K562 (cell line): ENCODE results near the gene GFM2. TPM values are rescaled to one million over a fixed set of nuclear protein-coding genes. Genes with fewer than 3 reads are reported as not detected.

ENCODE experiments used
- E4F1 ChIP-seq: fragments of 250-450 bp; sonication (Bioruptor Pico); IDR thresholded peaks from 2 replicates; pipeline ENCODE4 v1.5.0; 2021; ENCODE audit warnings: mild to moderate bottlenecking, borderline replicate concordance
- TBL1XR1 ChIP-seq, 2 experiments: IDR thresholded peaks; 2 replicates each; pipeline ENCODE4 v1.6.1; 2012; ENCODE audit warnings: improper control_type of control experiment in 2 of 2, low read length in 2 of 2, mild to moderate bottlenecking in 1 of 2
- ZBTB40 ChIP-seq, 2 experiments: fragments of 450-650 bp in 1 of 2; sonication (generic) in 1 of 2; formaldehyde crosslinking in 1 of 2; IDR thresholded peaks; 2 replicates each; pipeline versions ENCODE4 v1.7.1 to v1.9.0; 2016 to 2022; ENCODE audit warnings: inconsistent platforms in 1 of 2, mild to moderate bottlenecking in 1 of 2, missing genetic modification reagents in 1 of 2
- polyA plus RNA-seq, 8 experiments: library from polyadenylated mRNA; depleted of rRNA in 4 of 8; stranded (reverse) in 5 of 8; unstranded in 3 of 8; fragments of >200 nt; fragmentation: Nextera tagmentation in 2 of 8; fragmentation: Illumina TruSeq in 1 of 8; extraction: Ambion mirVana in 2 of 8; extraction: Trizol in 1 of 8; gene quantifications; 2 replicates each; pipeline versions ENCODE4 v1.2.1 to v1.2.3, GENCODE V29; 2011 to 2014; ENCODE audit warnings: inconsistent platforms in 1 of 8, missing spikeins in 1 of 8
- total RNA-seq, 7 experiments: library from RNA; depleted of rRNA in 6 of 7; stranded (reverse); fragments of >200 nt in 6 of 7; fragmentation: Illumina TruSeq in 2 of 7; extraction: Trizol in 2 of 7; gene quantifications; 2 replicates each; pipeline versions ENCODE4 v1.2.1 to v1.2.3, GENCODE V29; 2011 to 2021; ENCODE audit warnings: low replicate concordance in 1 of 7
- TF ChIP-seq, protein P1 (sequence below): fragments of 200-800 bp; sonication (Bioruptor generic); IDR thresholded peaks from 2 replicates; pipeline ENCODE4 v1.6.1; 2016; ENCODE audit warnings: missing genetic modification characterization, missing compliant biosample characterization
- TF ChIP-seq, protein P2 (sequence below): fragments of 250-450 bp; sonication (Bioruptor Pico); IDR thresholded peaks from 2 replicates; pipeline ENCODE4 v1.5.0; 2020; ENCODE audit warnings: mild to moderate bottlenecking

GFM2 gene
- total and polyA plus RNA-seq, 9 of the 15 experiments (the other 6 are each of a cell fraction or from before 2014, with no cell fraction given), result 32.8 to 78.2 (median 52.5) TPM

DNA sequence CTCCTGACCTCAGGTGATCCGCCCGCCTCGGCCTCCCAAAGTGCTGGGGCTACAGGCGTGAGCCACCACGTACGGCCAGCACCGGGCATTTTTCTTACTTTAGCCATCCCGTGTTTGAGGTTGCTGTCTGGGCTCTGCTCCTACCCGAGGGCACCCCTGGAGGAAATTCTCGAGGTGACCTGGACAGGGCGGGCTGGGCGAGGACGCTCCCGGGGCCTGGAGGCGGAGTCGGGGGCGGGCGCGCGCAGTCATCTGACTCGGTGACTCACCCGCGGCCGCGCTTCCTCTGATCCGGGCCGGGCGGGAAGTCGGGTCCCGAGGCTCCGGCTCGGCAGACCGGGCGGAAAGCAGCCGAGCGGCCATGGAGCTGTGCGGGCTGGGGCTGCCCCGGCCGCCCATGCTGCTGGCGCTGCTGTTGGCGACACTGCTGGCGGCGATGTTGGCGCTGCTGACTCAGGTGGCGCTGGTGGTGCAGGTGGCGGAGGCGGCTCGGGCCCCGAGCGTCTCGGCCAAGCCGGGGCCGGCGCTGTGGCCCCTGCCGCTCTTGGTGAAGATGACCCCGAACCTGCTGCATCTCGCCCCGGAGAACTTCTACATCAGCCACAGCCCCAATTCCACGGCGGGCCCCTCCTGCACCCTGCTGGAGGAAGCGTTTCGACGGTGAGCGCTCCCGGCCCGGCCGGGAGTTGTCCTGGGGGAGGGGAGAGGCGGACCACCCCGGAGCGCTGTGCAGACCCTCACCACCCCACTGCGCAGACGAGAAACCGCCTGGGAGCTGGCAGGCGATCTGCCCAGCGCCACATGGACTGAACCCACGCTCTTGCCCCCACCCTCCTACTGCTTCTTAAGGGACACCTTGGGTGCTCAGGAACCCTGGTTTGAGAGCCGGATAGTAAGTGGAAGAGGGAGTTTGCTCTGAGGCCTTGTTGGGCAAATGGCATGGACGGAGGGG is 81.7 kb downstream of the GFM2 start, which contains the start of gene HEXB (continued):
- TF ChIP-seq, protein P1, sequence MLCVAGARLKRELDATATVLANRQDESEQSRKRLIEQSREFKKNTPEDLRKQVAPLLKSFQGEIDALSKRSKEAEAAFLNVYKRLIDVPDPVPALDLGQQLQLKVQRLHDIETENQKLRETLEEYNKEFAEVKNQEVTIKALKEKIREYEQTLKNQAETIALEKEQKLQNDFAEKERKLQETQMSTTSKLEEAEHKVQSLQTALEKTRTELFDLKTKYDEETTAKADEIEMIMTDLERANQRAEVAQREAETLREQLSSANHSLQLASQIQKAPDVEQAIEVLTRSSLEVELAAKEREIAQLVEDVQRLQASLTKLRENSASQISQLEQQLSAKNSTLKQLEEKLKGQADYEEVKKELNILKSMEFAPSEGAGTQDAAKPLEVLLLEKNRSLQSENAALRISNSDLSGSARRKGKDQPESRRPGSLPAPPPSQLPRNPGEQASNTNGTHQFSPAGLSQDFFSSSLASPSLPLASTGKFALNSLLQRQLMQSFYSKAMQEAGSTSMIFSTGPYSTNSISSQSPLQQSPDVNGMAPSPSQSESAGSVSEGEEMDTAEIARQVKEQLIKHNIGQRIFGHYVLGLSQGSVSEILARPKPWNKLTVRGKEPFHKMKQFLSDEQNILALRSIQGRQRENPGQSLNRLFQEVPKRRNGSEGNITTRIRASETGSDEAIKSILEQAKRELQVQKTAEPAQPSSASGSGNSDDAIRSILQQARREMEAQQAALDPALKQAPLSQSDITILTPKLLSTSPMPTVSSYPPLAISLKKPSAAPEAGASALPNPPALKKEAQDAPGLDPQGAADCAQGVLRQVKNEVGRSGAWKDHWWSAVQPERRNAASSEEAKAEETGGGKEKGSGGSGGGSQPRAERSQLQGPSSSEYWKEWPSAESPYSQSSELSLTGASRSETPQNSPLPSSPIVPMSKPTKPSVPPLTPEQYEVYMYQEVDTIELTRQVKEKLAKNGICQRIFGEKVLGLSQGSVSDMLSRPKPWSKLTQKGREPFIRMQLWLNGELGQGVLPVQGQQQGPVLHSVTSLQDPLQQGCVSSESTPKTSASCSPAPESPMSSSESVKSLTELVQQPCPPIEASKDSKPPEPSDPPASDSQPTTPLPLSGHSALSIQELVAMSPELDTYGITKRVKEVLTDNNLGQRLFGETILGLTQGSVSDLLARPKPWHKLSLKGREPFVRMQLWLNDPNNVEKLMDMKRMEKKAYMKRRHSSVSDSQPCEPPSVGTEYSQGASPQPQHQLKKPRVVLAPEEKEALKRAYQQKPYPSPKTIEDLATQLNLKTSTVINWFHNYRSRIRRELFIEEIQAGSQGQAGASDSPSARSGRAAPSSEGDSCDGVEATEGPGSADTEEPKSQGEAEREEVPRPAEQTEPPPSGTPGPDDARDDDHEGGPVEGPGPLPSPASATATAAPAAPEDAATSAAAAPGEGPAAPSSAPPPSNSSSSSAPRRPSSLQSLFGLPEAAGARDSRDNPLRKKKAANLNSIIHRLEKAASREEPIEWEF (CRISPR knock-in tag), result no peak
- TF ChIP-seq, protein P2, sequence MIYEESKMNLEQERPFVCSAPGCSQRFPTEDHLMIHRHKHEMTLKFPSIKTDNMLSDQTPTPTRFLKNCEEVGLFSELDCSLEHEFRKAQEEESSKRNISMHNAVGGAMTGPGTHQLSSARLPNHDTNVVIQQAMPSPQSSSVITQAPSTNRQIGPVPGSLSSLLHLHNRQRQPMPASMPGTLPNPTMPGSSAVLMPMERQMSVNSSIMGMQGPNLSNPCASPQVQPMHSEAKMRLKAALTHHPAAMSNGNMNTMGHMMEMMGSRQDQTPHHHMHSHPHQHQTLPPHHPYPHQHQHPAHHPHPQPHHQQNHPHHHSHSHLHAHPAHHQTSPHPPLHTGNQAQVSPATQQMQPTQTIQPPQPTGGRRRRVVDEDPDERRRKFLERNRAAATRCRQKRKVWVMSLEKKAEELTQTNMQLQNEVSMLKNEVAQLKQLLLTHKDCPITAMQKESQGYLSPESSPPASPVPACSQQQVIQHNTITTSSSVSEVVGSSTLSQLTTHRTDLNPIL (CRISPR knock-in tag), result no peak
- no peak for TF ChIP-seq E4F1 (CRISPR knock-in tag)
- no peak for TF ChIP-seq TBL1XR1 (IDR thresholded peaks at IDR 0.05; ENCODE audit: low read length in 2 of 2)
- peak; percentile 40; the same call in 1 of the 2 replicates for TF ChIP-seq ZBTB40 (IDR thresholded peaks at IDR 0.05)
- TF ChIP-seq ZBTB40 (CRISPR knock-in tag; IDR thresholded peaks at IDR 0.05), result no peak
